Measurements from ENCODE around the gene PIK3CD. TPM values are rescaled to one million over a fixed set of nuclear protein-coding genes. Genes with fewer than 3 reads are reported as not detected.
A peak's percentile ranks its signal among the peaks of the same experiment; 100 is the strongest.

The PIK3CD gene
- total and polyA plus RNA-seq, 7 donors = 0.44 to 2.5 (median 0.93) TPM

- 58 to 62% (median 61%) methylated on average over 25 of the region's 25 CpGs for WGBS, 3 donors
- DNase-seq = no peak
- H3K27ac ChIP-seq = no peak overlapping the region
Measured at GRCh38 chr1:9726905-9727595, 75.5 kb downstream of the PIK3CD start.

GRCh38 chr1:9728451-9729295 is 77.1 kb downstream of the PIK3CD start:
- DNase-seq (no peak), ATAC-seq (no peak)
- intact Hi-C loops (cut with DNase I) = loop anchor here in 1 of 2 donors (10.0 kb wide), 1 partner anchor 136 kb away; no protein-coding TSS in a partner anchor
- WGBS, 3 donors = 91 to 95% (median 92%) methylated on average over 33 of the region's 33 CpGs
- H3K36me3 ChIP-seq (ENCODE audit: insufficient read depth in 1 of 2, low read depth in 1 of 2) = peaks cover 8 to 67% of the 10 kb centered on the region in 2 donors
- no peaks in the 10 kb centered on the region for H3K4me1 ChIP-seq
- no peaks in the 10 kb centered on the region for H3K27me3 ChIP-seq (ENCODE audit: insufficient read depth in 3 of 3, low read length in 2 of 3)
- H3K27ac ChIP-seq = no peak overlapping the region
- no peak for TF ChIP-seq CTCF (IDR thresholded peaks at IDR 0.05)
- H3K9me3 ChIP-seq = no peaks in the 10 kb centered on the region
- H3K4me3 ChIP-seq = no peak overlapping the region

More at GRCh38 chr1:9726905-9727595, 75.5 kb downstream of the PIK3CD start:
- no peaks in the 10 kb centered on the region for H3K4me1 ChIP-seq
- no peak for ATAC-seq
- intact Hi-C loops (cut with DNase I) = loop anchor here in 1 of 2 donors (10.0 kb wide), 1 partner anchor 138 kb away; no protein-coding TSS in a partner anchor
- peaks cover 5 to 56% of the 10 kb centered on the region in 2 donors for H3K36me3 ChIP-seq (ENCODE audit: insufficient read depth in 1 of 2, low read depth in 1 of 2)
- no peak overlapping the region for H3K4me3 ChIP-seq
- H3K9me3 ChIP-seq = no peaks in the 10 kb centered on the region
- TF ChIP-seq CTCF (IDR thresholded peaks at IDR 0.05) = no peak
- no peaks in the 10 kb centered on the region for H3K27me3 ChIP-seq (ENCODE audit: insufficient read depth in 3 of 3, low read length in 2 of 3)

GRCh38 chr1:9729523-9729922 is 78.0 kb downstream of the PIK3CD start:
- Histone ChIP-seq H3K4me1 (no peaks in the 10 kb centered on the region), H3K4me3 (no peak overlapping the region), H3K9me3 (no peaks in the 10 kb centered on the region), H3K27me3 (ENCODE audit: insufficient read depth in 3 of 3, low read length in 2 of 3) (no peaks in the 10 kb centered on the region), H3K36me3 (ENCODE audit: insufficient read depth in 1 of 2, low read depth in 1 of 2) (peaks cover 8 to 76% of the 10 kb centered on the region in 2 donors), H3K27ac (no peak overlapping the region)
- WGBS, 3 donors = 91 to 95% (median 94%) methylated on average over 11 to 12 of the region's 12 CpGs
- intact Hi-C loops (cut with DNase I) = loop anchor here in 1 of 2 donors (10.0 kb wide), 1 partner anchor 135 kb away; no protein-coding TSS in a partner anchor
- ATAC-seq (no peak), DNase-seq (no peak)
- no peak for TF ChIP-seq CTCF (IDR thresholded peaks at IDR 0.05)

- no peaks in the 10 kb centered on the region for H3K9me3 ChIP-seq
- DNase-seq = no peak
- 81 to 84% (median 84%) methylated on average over 42 to 45 of the region's 45 CpGs for WGBS, 3 donors
- no peak for TF ChIP-seq CTCF (IDR thresholded peaks at IDR 0.05)
- intact Hi-C loops (cut with DNase I) = no loop called here
- no peaks in the 10 kb centered on the region for H3K27me3 ChIP-seq (ENCODE audit: insufficient read depth in 3 of 3, low read length in 2 of 3)
- H3K4me1 ChIP-seq = no peaks in the 10 kb centered on the region
- H3K36me3 ChIP-seq (ENCODE audit: insufficient read depth in 1 of 2, low read depth in 1 of 2) = peaks cover 8 to 84% of the 10 kb centered on the region in 2 donors
- H3K4me3 ChIP-seq = no peak overlapping the region
- ATAC-seq = peak in 1 of 4 donors; percentile 27
- no peak overlapping the region for H3K27ac ChIP-seq
Measured at GRCh38 chr1:9730096-9730901, 78.8 kb downstream of the PIK3CD start.
